HepG2 (cell line): Measurements from ENCODE around the gene CFAP73. TPM values are rescaled to one million over a fixed set of nuclear protein-coding genes. Genes with fewer than 3 reads are reported as not detected.
A peak's percentile ranks its signal among the peaks of the same experiment; 100 is the strongest.

Source experiments
- ARID4A ChIP-seq: sonication (generic); formaldehyde crosslinking; IDR thresholded peaks from 2 replicates; pipeline ENCODE4 v1.5.0; 2020; ENCODE audit warnings: mild to moderate bottlenecking, missing genetic modification reagents, borderline replicate concordance
- ATF6 ChIP-seq: sonication (generic); formaldehyde crosslinking; conservative IDR thresholded peaks from 2 replicates; pipeline ENCODE4 v1.4.0; 2020; ENCODE audit warnings: missing genetic modification reagents
- BORCS8-MEF2B ChIP-seq: sonication (generic); formaldehyde crosslinking; IDR thresholded peaks from 2 replicates; pipeline ENCODE4 v1.8.0; 2022; ENCODE audit warnings: mild to moderate bottlenecking, missing genetic modification reagents
- CSRNP1 ChIP-seq: sonication (generic); formaldehyde crosslinking; IDR thresholded peaks from 2 replicates; pipeline ENCODE4 v1.8.1; 2023; ENCODE audit warnings: mild to moderate bottlenecking, missing genetic modification reagents
- DPF2 ChIP-seq: sonication (generic); formaldehyde crosslinking; IDR thresholded peaks from 2 replicates; pipeline ENCODE4 v1.4.0; 2020; ENCODE audit warnings: mild to moderate bottlenecking, low read depth, missing genetic modification reagents, borderline replicate concordance
- FOXA3 ChIP-seq: IDR thresholded peaks from 2 replicates; pipeline ENCODE4 v1.6.1; 2016; ENCODE audit warnings: missing genetic modification reagents, missing compliant biosample characterization
- FOXP1 ChIP-seq, 2 experiments: fragments of 450-650 bp in 1 of 2; IDR thresholded peaks; 2 replicates each; pipeline ENCODE4 v1.6.1; 2017 to 2018; ENCODE audit warnings: antibody characterized with exemption in 1 of 2
- IKZF5 ChIP-seq: IDR thresholded peaks from 2 replicates; pipeline ENCODE4 v1.6.1; 2018; ENCODE audit warnings: missing genetic modification reagents, mild to moderate bottlenecking, missing compliant biosample characterization
- MAX ChIP-seq: IDR thresholded peaks from 2 replicates; pipeline ENCODE4 v1.6.1; 2012; ENCODE audit warnings: inconsistent platforms
- NFE2 ChIP-seq: sonication (generic); formaldehyde crosslinking; IDR thresholded peaks from 2 replicates; pipeline ENCODE4 v1.4.0; 2020; ENCODE audit warnings: missing genetic modification reagents
- PHF5A ChIP-seq: IDR thresholded peaks from one replicate; pipeline ENCODE4 v1.6.1; 2018; ENCODE audit warnings: low read depth, missing genetic modification reagents; ENCODE audit not compliant: unreplicated experiment
- TRIM24 ChIP-seq: sonication (generic); formaldehyde crosslinking; IDR thresholded peaks from 2 replicates; pipeline ENCODE4 v1.8.0; 2022; ENCODE audit warnings: mild to moderate bottlenecking, missing genetic modification reagents
- XRCC5 ChIP-seq: fragments of 200-400 bp; formaldehyde crosslinking; optimal IDR thresholded peaks from 2 replicates; pipeline ENCODE3; 2017; ENCODE audit warnings: mild to moderate bottlenecking, low read length
- ZKSCAN1 ChIP-seq: fragments of 150-350 bp; IDR thresholded peaks from 2 replicates; pipeline ENCODE4 v1.6.1; 2014; ENCODE audit warnings: low read length
- ZNF282 ChIP-seq: fragments of 450-650 bp; IDR thresholded peaks from 2 replicates; pipeline ENCODE4 v1.6.1; 2018; ENCODE audit not compliant: partially characterized antibody
- ZNF431 ChIP-seq: sonication (generic); formaldehyde crosslinking; IDR thresholded peaks from 2 replicates; pipeline ENCODE4 v1.9.0; 2022; ENCODE audit warnings: missing genetic modification reagents, low read depth, mild to moderate bottlenecking, borderline replicate concordance
- ZNF510 ChIP-seq: sonication (generic); formaldehyde crosslinking; IDR thresholded peaks from 2 replicates; pipeline ENCODE4 v1.4.0; 2020; ENCODE audit warnings: low read depth, mild to moderate bottlenecking, missing genetic modification reagents
- ZNF547 ChIP-seq: sonication (generic); formaldehyde crosslinking; IDR thresholded peaks from 2 replicates; pipeline ENCODE4 v1.5.1; 2020; ENCODE audit warnings: mild to moderate bottlenecking, missing genetic modification reagents
- ZNF558 ChIP-seq: sonication (generic); formaldehyde crosslinking; IDR thresholded peaks from 2 replicates; pipeline ENCODE4 v1.9.0; 2022; ENCODE audit warnings: mild to moderate bottlenecking, missing genetic modification reagents, borderline replicate concordance
- polyA plus RNA-seq, 8 experiments: library from polyadenylated mRNA; depleted of rRNA in 3 of 8; stranded (reverse) in 7 of 8; unstranded in 1 of 8; fragments of >200 nt; fragmentation: Illumina TruSeq in 4 of 8; extraction: Trizol in 4 of 8; gene quantifications; 2 replicates each; pipeline versions ENCODE4 v1.2.1 to v1.2.3, GENCODE V29; 2011 to 2016; ENCODE audit warnings: low read depth in 4 of 8, missing spikeins in 1 of 8, mixed read lengths in 1 of 8; ENCODE audit not compliant: insufficient read depth in 1 of 8
- total RNA-seq, 5 experiments: library from RNA; depleted of rRNA; stranded (reverse); fragments of >200 nt; fragmentation: Illumina TruSeq; extraction: Trizol; gene quantifications; 2 replicates each; pipeline ENCODE4 v1.2.3, GENCODE V29; 2016; ENCODE audit warnings: low read depth in 1 of 5

The CFAP73 gene
- total and polyA plus RNA-seq, 2 of the 13 experiments (the other 11 are each of a cell fraction or from before 2014, with no cell fraction given): not detected

- TF ChIP-seq ARID4A: peak; percentile 93
- no peak for TF ChIP-seq ZNF282
- peak; percentile 73 for TF ChIP-seq IKZF5 (CRISPR knock-in tag)
- peak; percentile 88 for TF ChIP-seq MAX
- peak; percentile 79; the same call in 1 of the 2 replicates for TF ChIP-seq CSRNP1
- peak; percentile 38; the same call in 1 of the 2 replicates for TF ChIP-seq FOXA3
- 0 out of 2 replicates have a peak, but pooled peaks have one; percentile 40 for TF ChIP-seq ZNF510 (CRISPR knock-in tag)
- peak; percentile 64; the same call in 1 of the 2 replicates for TF ChIP-seq BORCS8-MEF2B (CRISPR knock-in tag)
- TF ChIP-seq ZKSCAN1: no peak
- TF ChIP-seq ZNF431 (CRISPR knock-in tag): no peak; the same call in 1 of the 2 replicates
- peak; percentile 49 for TF ChIP-seq XRCC5
- peak; percentile 65; the same call in 1 of the 2 replicates for TF ChIP-seq ZNF547 (CRISPR knock-in tag)
- no peak for TF ChIP-seq NFE2 (CRISPR knock-in tag)
- no peak for TF ChIP-seq ATF6
- TF ChIP-seq FOXP1 (IDR thresholded peaks at IDR 0.05): no peak
- TF ChIP-seq FOXP1 (CRISPR knock-in tag; IDR thresholded peaks at IDR 0.05): no peak
- no peak for TF ChIP-seq TRIM24
- peak; percentile 11; the same call in 1 of the 2 replicates for TF ChIP-seq DPF2 (CRISPR knock-in tag)
- TF ChIP-seq PHF5A (CRISPR knock-in tag): no peak
- TF ChIP-seq ZNF558 (CRISPR knock-in tag): peak; percentile 89; the same call in 1 of the 2 replicates
Measured at GRCh38 chr12:113185180-113186032, 35.9 kb downstream of the CFAP73 start, which contains the start of the genes DDX54 and RITA1 (continued).
